ENCODE data around the gene MAML2.
"Not testable (repeated sequence)": the region's sequence is repeated elsewhere in the genome, so short reads cannot be mapped to it uniquely, and the experiment has no call there.

Gene MAML2

GRCh38 chr11:96272529-96273222 is 70.3 kb downstream of the MAML2 start:
- no peak for DNase-seq (ENCODE audit: low read depth in 2 of 2, low spot score in 1 of 2)

- DNase-seq (ENCODE audit: low read depth in 2 of 2, low spot score in 1 of 2), result no peak
These were observed 71.2 kb downstream of the MAML2 start for GRCh38 chr11:96271777-96272176.

- not testable (repeated sequence) for DNase-seq (ENCODE audit: low read depth in 2 of 2, low spot score in 1 of 2)
These were observed 71.6 kb downstream of the MAML2 start for GRCh38 chr11:96271352-96271751.

GRCh38 chr11:96268527-96268926 is 74.5 kb downstream of the MAML2 start:
- not testable (repeated sequence) for DNase-seq (ENCODE audit: low read depth in 2 of 2, low spot score in 1 of 2)

- DNase-seq (ENCODE audit: low read depth in 2 of 2, low spot score in 1 of 2), result no peak
These were observed 75.4 kb downstream of the MAML2 start for GRCh38 chr11:96267496-96268032.

- DNase-seq (ENCODE audit: low read depth in 2 of 2, low spot score in 1 of 2), result no peak
These were observed 75.9 kb downstream of the MAML2 start for GRCh38 chr11:96267001-96267495.

- no peak for DNase-seq (ENCODE audit: low read depth in 2 of 2, low spot score in 1 of 2)
These were observed 77.0 kb downstream of the MAML2 start for GRCh38 chr11:96265972-96266371.

GRCh38 chr11:96265220-96265737 is 77.7 kb downstream of the MAML2 start:
- no peak for DNase-seq (ENCODE audit: low read depth in 2 of 2, low spot score in 1 of 2)

GRCh38 chr11:96264364-96264763 is 78.6 kb downstream of the MAML2 start:
- DNase-seq (ENCODE audit: low read depth in 2 of 2, low spot score in 1 of 2), result no peak

- DNase-seq (ENCODE audit: low read depth in 2 of 2, low spot score in 1 of 2), result no peak
These were observed 79.7 kb downstream of the MAML2 start for GRCh38 chr11:96263238-96263763.

- no peak for DNase-seq (ENCODE audit: low read depth in 2 of 2, low spot score in 1 of 2)
These were observed 82.5 kb downstream of the MAML2 start for GRCh38 chr11:96260532-96260931.

GRCh38 chr11:96260067-96260511 is 82.9 kb downstream of the MAML2 start:
- no peak for DNase-seq (ENCODE audit: low read depth in 2 of 2, low spot score in 1 of 2)

- no peak for DNase-seq (ENCODE audit: low read depth in 2 of 2, low spot score in 1 of 2)
These were observed 83.7 kb downstream of the MAML2 start for GRCh38 chr11:96259134-96259830.

- no peak for DNase-seq (ENCODE audit: low read depth in 2 of 2, low spot score in 1 of 2)
These were observed 84.7 kb downstream of the MAML2 start for GRCh38 chr11:96257972-96258934.

GRCh38 chr11:96257036-96257435 is 86.0 kb downstream of the MAML2 start:
- no peak for DNase-seq (ENCODE audit: low read depth in 2 of 2, low spot score in 1 of 2)

- no peak for DNase-seq (ENCODE audit: low read depth in 2 of 2, low spot score in 1 of 2)
These were observed 86.6 kb downstream of the MAML2 start for GRCh38 chr11:96256215-96257011.

- DNase-seq (ENCODE audit: low read depth in 2 of 2, low spot score in 1 of 2), result no peak
These were observed 88.1 kb downstream of the MAML2 start for GRCh38 chr11:96254854-96255253.

GRCh38 chr11:96254087-96254486 is 88.9 kb downstream of the MAML2 start:
- DNase-seq (ENCODE audit: low read depth in 2 of 2, low spot score in 1 of 2), result no peak

- no peak for DNase-seq (ENCODE audit: low read depth in 2 of 2, low spot score in 1 of 2)
These were observed 96.1 kb downstream of the MAML2 start for GRCh38 chr11:96246718-96247552.
